ENCODE data around the gene COPS7A.

DNA sequence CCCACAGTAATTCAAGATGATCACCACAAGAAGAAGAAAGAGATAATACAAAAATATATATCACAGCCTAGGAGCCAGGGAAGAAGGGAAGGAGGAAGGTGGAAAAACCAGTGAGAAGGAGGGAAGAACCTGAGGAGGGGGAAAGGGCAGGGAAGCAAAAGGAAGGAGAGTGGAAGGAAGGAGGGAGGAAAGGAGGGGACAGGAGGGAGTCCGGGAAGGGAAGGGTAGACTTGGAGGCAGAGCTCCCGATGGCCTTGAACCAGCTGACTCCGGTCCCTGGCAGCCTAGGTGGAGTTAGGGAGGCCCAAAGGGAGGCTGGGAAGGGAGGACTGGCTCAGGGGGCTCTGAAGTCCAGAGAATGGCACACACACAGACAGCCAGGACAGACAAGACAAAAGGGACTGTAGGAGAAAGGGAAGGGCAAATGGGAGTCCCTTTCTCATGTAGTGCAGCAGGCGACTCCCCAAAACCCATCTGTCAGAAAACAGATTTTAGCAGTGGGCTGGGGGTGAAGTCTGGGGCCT lies 30.0 kb upstream of the COPS7A start:
- TF ChIP-seq, protein P1, sequence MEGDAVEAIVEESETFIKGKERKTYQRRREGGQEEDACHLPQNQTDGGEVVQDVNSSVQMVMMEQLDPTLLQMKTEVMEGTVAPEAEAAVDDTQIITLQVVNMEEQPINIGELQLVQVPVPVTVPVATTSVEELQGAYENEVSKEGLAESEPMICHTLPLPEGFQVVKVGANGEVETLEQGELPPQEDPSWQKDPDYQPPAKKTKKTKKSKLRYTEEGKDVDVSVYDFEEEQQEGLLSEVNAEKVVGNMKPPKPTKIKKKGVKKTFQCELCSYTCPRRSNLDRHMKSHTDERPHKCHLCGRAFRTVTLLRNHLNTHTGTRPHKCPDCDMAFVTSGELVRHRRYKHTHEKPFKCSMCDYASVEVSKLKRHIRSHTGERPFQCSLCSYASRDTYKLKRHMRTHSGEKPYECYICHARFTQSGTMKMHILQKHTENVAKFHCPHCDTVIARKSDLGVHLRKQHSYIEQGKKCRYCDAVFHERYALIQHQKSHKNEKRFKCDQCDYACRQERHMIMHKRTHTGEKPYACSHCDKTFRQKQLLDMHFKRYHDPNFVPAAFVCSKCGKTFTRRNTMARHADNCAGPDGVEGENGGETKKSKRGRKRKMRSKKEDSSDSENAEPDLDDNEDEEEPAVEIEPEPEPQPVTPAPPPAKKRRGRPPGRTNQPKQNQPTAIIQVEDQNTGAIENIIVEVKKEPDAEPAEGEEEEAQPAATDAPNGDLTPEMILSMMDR (IDR thresholded peaks at IDR 0.05) = no peak
- TF ChIP-seq EZH2 (IDR thresholded peaks at IDR 0.05; ENCODE audit: borderline replicate concordance, insufficient read depth, low read depth, low read length, poor library complexity, severe bottlenecking) = no peak

Data from B cell (primary cell).